GM21717 (cell line): ENCODE data around the gene C1orf226.

ENCODE experiments used
- ATAC-seq: cut with Tn5 transposase; IDR thresholded peaks from one replicate; pipeline ENCODE4 v1.9.1; 2021; ENCODE audit warnings: mild to moderate bottlenecking, moderate library complexity; ENCODE audit not compliant: unreplicated experiment

C1orf226 gene

GRCh38 chr1:162384116-162384515 is 2.6 kb downstream of the C1orf226 start:
- ATAC-seq: no peak

GRCh38 chr1:162384601-162385279 is 3.2 kb downstream of the C1orf226 start:
- no peak for ATAC-seq

- no peak for ATAC-seq
These were observed 3.7 kb downstream of the C1orf226 start for GRCh38 chr1:162385280-162385623.

GRCh38 chr1:162385702-162386101 is 4.2 kb downstream of the C1orf226 start:
- ATAC-seq: no peak

- no peak for ATAC-seq
These were observed 5.0 kb downstream of the C1orf226 start for GRCh38 chr1:162386292-162387225.

GRCh38 chr1:162387226-162388082 is 5.9 kb downstream of the C1orf226 start:
- ATAC-seq: no peak

- no peak for ATAC-seq
These were observed 6.6 kb downstream of the C1orf226 start for GRCh38 chr1:162388083-162388594.

GRCh38 chr1:162388615-162389014 is 7.1 kb downstream of the C1orf226 start:
- no peak for ATAC-seq

- ATAC-seq: no peak
These were observed 7.7 kb downstream of the C1orf226 start for GRCh38 chr1:162389021-162389818.

GRCh38 chr1:162389971-162390370 is 8.4 kb downstream of the C1orf226 start:
- ATAC-seq: no peak

- ATAC-seq: no peak
These were observed 9.1 kb downstream of the C1orf226 start for GRCh38 chr1:162390396-162391185.

GRCh38 chr1:162391790-162392563 is 10.4 kb downstream of the C1orf226 start:
- ATAC-seq: no peak

- ATAC-seq: no peak
These were observed 14.8 kb downstream of the C1orf226 start for GRCh38 chr1:162396201-162396906.

- ATAC-seq: no peak
These were observed 15.5 kb downstream of the C1orf226 start for GRCh38 chr1:162397039-162397448.

- no peak for ATAC-seq
These were observed 16.5 kb downstream of the C1orf226 start for GRCh38 chr1:162397943-162398560.

- ATAC-seq: no peak
These were observed 17.6 kb downstream of the C1orf226 start for GRCh38 chr1:162398999-162399580.

GRCh38 chr1:162400790-162401355 is 19.3 kb downstream of the C1orf226 start:
- no peak for ATAC-seq
